Ishikawa (cell line): ENCODE data around the gene ITGA6.

Source experiments
- CEBPB ChIP-seq: IDR thresholded peaks from 2 replicates; pipeline ENCODE4 v1.6.1; 2012
- CREB1 ChIP-seq: IDR thresholded peaks from 2 replicates; pipeline ENCODE4 v1.6.1; 2012; ENCODE audit warnings: low read depth
- EGR1 ChIP-seq: IDR thresholded peaks from 2 replicates; pipeline ENCODE4 v1.6.1; 2012
- EP300 ChIP-seq: IDR thresholded peaks from 2 replicates; pipeline ENCODE4 v1.6.1; 2012; ENCODE audit warnings: borderline replicate concordance
- FOXM1 ChIP-seq: IDR thresholded peaks from 2 replicates; pipeline ENCODE4 v1.6.1; 2012; ENCODE audit warnings: low read depth, borderline replicate concordance
- MAX ChIP-seq: IDR thresholded peaks from 2 replicates; pipeline ENCODE4 v1.6.1; 2012
- NFIC ChIP-seq: IDR thresholded peaks from 2 replicates; pipeline ENCODE4 v1.6.1; 2012
- RAD21 ChIP-seq: IDR thresholded peaks from 2 replicates; pipeline ENCODE4 v1.6.1; 2012; ENCODE audit warnings: low read depth
- REST ChIP-seq: IDR thresholded peaks from 2 replicates; pipeline ENCODE4 v1.6.1; 2012; ENCODE audit warnings: low read depth, mild to moderate bottlenecking
- TAF1 ChIP-seq: IDR thresholded peaks from 2 replicates; pipeline ENCODE4 v1.6.1; 2012; ENCODE audit warnings: low read depth, mild to moderate bottlenecking
- TCF12 ChIP-seq: IDR thresholded peaks from 2 replicates; pipeline ENCODE4 v1.6.1; 2012; ENCODE audit warnings: low read depth
- TEAD4 ChIP-seq: IDR thresholded peaks from 2 replicates; pipeline ENCODE4 v1.6.1; 2012
- USF1 ChIP-seq: IDR thresholded peaks from 2 replicates; pipeline ENCODE4 v1.6.1; 2012
- YY1 ChIP-seq: IDR thresholded peaks from 2 replicates; pipeline ENCODE4 v1.6.1; 2012; ENCODE audit warnings: low read depth
- ZBTB7A ChIP-seq: IDR thresholded peaks from 2 replicates; pipeline ENCODE4 v1.6.1; 2012; ENCODE audit warnings: low read depth

Gene ITGA6

GRCh38 chr2:172405673-172406072, 21.7 kb upstream of the ITGA6 start:
- no peak for TF ChIP-seq TCF12
- TF ChIP-seq RAD21, result no peak
- TF ChIP-seq USF1, result no peak
- no peak for TF ChIP-seq REST
- TF ChIP-seq EP300, result no peak
- no peak for TF ChIP-seq TAF1
- no peak for TF ChIP-seq CREB1
- TF ChIP-seq MAX, result no peak
- no peak for TF ChIP-seq CEBPB
- no peak for TF ChIP-seq ZBTB7A
- TF ChIP-seq EGR1, result no peak
- no peak for TF ChIP-seq FOXM1
- no peak for TF ChIP-seq NFIC
- TF ChIP-seq TEAD4, result no peak
- TF ChIP-seq YY1, result no peak

GRCh38 chr2:172408143-172408766, 19.1 kb upstream of the ITGA6 start:
- TF ChIP-seq TCF12 (no peak), RAD21 (no peak)

- TF ChIP-seq EGR1 (no peak), USF1 (no peak), EP300 (no peak), TCF12 (no peak), MAX (no peak), ZBTB7A (no peak), TEAD4 (no peak), NFIC (no peak)
These were observed 18.3 kb upstream of the ITGA6 start for GRCh38 chr2:172409042-172409441.

- TF ChIP-seq NFIC (peak; percentile 59; the same call in 1 of the 2 replicates), CEBPB (no peak)
These were observed 14.3 kb upstream of the ITGA6 start for GRCh38 chr2:172412984-172413492.

- TF ChIP-seq TCF12 (no peak), NFIC (peak; percentile 30; the same call in 1 of the 2 replicates)
These were observed 12.1 kb upstream of the ITGA6 start for GRCh38 chr2:172415157-172415864.

- TF ChIP-seq TCF12, result 0 out of 2 replicates have a peak, but pooled peaks have one; percentile 33
- no peak for TF ChIP-seq USF1
These were observed 11.6 kb upstream of the ITGA6 start for GRCh38 chr2:172415865-172416183.

- no peak for TF ChIP-seq CEBPB
- TF ChIP-seq TAF1, result no peak
- TF ChIP-seq ZBTB7A, result no peak
- TF ChIP-seq RAD21, result no peak
- no peak for TF ChIP-seq FOXM1
- no peak for TF ChIP-seq TEAD4
- TF ChIP-seq EGR1, result no peak
- TF ChIP-seq CREB1, result no peak
- no peak for TF ChIP-seq YY1
- no peak for TF ChIP-seq USF1
- TF ChIP-seq MAX, result no peak
- no peak for TF ChIP-seq TCF12
- TF ChIP-seq NFIC, result no peak
These were observed 10.8 kb upstream of the ITGA6 start for GRCh38 chr2:172416447-172417058.
